ENCODE data around the gene CDH23. TPM values are rescaled to one million over a fixed set of nuclear protein-coding genes. Genes with fewer than 3 reads are reported as not detected.
A peak's percentile ranks its signal among the peaks of the same experiment; 100 is the strongest.

Gene CDH23
- total RNA-seq, 1 experiment from 2014 or later = 0.40 TPM

DNA sequence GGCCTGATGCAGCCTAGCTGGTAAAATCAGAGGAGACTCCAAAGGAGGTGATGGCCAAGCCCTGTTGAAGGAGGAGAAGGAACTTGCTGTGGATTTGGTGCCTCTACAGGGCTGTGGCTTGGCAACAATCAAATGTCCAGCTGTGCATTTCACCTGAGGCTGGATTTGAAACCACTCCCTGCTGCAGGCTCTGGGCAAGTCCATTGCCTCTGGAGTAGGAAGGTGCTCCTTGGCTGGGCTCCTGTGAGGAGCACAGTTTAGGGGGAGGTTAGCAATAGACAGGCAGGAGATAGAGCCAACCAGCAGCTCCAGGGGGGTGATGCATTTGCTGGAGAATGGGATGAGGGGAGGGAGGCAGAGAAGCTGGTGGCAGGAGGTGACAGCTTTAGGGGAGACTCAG, 26.5 kb downstream of the CDH23 start:
- no peak for DNase-seq (ENCODE audit: low read depth)

DNA sequence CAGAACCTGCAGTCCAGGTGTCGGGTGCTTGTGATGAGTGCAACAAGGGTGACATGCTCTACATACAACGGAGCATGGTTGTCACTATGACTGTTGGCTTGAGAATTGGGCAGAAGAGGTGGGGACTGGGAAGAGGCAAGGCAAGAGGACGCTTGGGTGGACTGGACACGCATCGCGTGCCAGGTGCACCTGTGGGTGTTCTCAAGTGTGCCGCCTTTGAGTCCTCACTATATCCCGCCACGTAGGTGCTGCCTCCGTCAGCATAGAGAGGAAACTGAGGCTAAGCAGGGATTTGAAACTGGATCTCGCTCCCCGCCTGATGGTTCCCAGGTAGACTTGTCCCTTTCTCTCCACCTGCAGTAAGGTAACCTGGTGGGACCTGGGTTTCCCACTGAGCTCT, 27.2 kb downstream of the CDH23 start:
- no peak for DNase-seq (ENCODE audit: low read depth)

DNA sequence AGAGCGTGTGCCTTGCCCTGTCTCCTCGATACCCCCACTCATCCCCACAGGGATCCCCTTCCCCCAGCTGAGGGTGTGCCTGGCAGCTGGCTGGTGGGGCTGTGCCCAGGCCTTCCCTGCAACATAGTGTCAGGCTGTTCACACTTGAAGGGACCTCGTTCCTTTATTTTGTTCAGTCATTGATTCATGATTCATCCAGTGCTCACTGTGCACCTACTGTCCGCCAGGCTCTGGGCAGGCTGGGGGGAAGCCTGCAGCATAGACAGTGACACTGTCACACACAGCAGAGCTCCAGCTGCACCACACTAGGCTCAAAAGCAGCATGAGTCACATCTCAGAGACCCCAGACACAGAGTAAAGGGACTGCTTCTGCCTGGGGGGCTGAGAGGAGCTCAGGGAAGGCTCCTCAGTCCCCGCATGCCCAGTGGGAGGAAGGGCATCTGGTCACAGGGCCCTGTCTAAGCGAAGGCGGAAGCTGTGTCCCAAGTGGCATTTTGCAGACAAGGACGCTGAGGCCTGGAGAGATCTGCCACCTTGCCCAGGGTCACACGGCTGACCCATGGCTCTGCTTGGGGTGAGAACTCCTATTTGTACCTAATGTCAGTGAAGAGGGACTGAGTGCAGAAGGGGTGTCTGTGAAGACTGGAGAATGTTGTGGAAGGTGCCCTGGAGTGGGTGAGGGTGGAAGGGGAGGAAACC, 27.9 kb downstream of the CDH23 start:
- no peak for DNase-seq (ENCODE audit: low read depth)

DNA sequence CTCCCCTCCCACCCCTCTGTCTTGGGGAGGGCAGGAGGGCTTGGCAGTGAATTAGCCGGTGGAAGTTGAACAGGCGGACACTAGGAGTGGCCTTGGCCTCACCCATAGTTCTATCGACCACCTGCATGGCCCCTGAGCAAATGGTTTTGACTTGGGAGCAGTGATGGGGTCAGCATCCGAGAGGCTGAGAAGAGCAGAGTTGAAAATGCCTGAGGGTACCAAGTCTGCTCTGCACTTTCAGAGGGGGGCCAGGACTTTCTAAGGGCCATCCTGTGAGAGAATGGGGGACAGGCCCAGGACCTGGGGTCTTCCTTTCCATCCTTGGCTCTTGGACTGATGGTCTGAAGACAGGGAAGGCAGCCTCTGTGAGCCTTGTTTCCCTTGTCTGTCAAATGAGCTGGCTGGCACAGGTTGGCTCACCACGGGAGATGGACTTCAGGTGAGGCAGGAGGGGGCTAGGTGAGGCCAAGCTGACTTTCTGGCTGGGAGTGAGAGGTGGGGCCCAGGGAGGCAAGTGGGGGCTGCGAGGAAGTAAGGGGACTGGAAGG, 29.4 kb downstream of the CDH23 start:
- DNase-seq (ENCODE audit: low read depth) = no peak

DNA sequence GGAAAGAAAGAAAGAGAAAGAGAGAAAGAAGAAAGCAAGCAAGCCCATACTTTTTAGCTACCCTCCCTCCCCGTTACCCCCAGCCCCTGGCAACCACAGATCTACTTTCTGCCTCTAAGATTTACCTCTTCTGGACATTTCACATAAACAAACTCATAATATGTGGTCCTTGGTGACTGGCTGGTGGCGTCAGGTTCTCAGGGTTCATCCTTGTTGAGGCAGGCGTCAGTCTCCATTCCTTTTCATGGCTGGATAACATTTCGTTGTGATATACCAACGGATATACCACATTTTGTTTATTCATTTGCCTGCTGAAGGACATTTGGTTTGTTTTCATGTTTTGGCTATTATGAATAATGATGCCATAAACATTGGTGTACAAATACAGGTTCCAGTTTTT, 30.5 kb downstream of the CDH23 start:
- no peak for DNase-seq (ENCODE audit: low read depth)

DNA sequence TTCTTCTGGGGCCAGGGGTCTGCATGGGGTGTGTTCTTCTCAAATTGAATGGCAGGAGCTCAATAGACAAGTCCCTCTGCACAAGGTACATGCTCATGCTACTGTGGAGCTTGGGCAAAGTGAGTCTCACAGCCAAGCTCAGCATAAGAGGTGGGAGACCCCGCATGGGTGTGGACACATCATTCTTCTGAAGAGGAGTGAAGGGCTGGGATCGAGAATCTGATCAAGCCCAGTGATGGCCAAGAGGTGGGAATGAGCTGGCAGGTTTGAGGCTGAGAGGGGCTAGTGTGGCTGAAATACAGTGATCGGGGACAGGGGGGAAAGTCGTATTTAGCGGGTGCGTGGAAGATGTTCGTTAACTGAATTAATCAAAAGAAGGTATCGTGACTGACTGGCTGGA, 32.6 kb downstream of the CDH23 start:
- no peak for DNase-seq (ENCODE audit: low read depth)

DNA sequence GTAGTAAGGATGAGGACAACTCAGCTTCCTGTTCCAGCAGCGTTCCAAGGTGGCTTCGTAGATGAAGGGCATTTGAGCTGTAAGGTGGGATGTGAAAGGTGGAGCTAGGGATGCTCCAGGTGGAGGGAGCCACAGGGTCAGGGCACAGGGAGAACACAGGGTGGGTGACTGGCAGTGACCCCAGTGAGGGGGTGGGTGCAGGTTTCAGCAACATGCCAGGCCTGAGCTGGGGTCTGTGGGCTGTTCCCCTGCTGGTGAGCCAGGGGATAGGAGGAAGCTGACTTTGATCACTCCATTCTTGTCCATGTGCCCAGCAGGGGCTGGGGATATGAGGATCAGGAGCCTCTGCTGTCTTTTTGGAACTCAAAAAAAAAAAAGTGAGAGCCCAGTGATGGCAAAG, 33.2 kb downstream of the CDH23 start:
- DNase-seq (ENCODE audit: low read depth) = no peak

DNA sequence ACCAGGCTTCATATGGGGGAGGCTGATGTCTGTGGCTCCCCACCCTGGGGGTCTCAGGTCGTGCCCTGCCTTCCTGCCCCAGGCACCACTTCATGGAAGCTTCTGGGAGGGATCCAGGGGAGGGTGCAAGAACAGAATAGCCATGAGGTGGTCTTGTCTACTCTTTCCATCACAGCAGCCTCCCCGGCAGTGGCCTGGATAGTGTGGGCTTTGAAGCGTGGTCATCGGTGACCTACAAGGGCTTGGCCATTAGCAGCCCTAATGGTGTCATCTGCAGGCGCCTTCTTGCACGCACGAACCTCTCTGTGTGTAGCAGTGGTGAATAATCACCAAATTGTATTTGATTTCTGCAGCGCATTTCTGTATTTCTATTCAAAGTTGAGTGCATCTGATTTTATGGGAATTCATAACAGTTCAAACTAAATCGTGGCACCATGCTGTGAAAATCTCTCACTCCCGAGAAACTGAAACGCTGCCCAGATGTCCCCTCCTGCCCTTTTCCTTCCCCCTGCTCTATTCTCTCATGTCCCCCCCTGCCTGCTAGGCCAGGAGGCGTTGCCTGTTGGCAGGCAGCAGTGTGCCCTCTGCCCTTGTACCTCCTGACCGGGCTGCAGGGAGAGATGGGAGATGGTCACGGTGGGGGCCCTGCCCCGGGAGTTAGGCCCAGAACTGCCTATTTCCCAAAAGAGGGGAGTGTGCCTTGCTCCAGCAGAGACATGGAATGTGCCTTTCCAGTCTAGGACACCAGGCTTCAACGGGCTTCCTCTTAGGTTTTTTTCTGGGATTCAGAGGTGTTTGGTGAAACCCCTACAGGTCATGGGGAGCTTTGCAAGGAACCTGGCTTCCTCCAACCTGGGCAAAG, 34.8 kb downstream of the CDH23 start:
- DNase-seq (ENCODE audit: low read depth) = no peak

DNA sequence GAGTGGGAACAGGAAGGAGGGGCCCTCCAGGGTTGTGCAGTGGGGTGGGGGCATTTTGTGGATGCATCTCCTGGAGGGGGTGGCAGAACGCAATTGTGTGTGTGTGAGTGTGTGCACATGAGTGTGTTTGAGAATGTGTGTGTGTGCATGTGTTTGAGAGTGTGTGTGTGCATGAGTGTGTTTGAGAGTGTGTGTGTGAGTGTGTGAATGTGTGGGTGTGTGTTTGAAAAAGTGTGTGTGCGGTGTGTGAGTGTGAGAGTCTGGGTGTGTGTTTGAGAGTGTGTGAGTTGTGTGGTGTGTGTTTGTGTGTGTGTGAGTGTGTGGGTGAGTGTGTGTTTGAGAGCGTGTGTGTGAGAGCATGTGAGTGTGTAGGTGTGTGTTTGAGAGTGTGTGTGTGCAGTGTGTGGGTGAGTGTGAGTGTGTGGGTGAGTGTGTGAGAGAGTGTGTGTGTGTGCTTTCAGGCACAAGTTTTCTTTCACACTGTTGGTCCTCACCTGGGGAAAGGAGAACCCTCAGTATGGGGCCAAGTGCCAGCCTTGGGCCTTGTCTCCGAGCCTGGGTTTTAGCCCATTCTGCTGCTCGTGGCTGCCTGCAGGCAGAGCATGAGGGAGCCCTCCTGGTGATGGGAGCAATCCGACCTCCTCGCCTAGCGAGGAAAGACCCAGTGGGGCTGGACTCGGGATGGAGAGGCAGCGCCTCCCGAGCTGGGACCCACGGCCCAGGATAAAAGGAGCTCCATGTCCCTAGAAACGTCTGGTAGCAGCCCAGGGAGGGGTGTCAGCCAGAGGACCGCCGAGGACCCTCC, 35.6 kb downstream of the CDH23 start:
- DNase-seq (ENCODE audit: low read depth) = no peak

DNA sequence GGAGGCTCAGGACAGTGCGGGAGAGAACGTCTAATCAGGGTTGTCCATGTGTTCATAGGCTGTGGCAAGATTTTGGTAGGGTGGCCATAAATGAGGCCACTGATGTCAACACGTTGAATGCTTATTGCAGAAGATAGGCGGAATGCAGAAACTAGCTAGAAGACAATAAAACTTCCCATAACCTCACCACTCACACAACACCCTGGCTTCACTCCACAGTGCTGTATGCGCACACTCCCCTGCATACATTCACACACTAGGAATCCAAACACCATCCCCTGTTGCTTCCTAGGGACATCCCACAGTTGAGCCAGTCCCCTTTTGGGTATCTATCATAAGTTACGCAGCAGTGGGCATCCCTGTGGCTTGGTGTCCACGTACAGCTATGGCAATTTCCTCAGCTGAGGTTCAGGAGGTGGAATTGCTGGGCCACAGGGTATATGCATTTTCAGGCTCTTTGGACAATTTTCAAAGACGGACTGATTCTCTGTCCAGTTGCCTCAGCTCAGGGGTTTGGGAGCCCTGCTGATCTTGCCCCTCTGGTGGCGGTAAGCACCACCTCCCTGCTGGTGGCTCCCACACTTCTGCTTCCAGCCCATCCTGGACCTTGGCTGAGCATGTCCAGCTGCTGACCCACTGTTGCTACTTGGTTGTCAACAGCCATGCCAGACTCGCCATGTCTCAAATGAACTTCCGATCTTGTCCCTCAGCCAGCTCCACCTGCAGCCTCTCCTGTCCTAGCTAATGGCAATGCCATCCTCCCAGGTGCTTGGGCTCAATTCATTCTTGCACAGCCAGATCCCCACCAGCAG, 36.4 kb downstream of the CDH23 start:
- DNase-seq (ENCODE audit: low read depth) = no peak

DNA sequence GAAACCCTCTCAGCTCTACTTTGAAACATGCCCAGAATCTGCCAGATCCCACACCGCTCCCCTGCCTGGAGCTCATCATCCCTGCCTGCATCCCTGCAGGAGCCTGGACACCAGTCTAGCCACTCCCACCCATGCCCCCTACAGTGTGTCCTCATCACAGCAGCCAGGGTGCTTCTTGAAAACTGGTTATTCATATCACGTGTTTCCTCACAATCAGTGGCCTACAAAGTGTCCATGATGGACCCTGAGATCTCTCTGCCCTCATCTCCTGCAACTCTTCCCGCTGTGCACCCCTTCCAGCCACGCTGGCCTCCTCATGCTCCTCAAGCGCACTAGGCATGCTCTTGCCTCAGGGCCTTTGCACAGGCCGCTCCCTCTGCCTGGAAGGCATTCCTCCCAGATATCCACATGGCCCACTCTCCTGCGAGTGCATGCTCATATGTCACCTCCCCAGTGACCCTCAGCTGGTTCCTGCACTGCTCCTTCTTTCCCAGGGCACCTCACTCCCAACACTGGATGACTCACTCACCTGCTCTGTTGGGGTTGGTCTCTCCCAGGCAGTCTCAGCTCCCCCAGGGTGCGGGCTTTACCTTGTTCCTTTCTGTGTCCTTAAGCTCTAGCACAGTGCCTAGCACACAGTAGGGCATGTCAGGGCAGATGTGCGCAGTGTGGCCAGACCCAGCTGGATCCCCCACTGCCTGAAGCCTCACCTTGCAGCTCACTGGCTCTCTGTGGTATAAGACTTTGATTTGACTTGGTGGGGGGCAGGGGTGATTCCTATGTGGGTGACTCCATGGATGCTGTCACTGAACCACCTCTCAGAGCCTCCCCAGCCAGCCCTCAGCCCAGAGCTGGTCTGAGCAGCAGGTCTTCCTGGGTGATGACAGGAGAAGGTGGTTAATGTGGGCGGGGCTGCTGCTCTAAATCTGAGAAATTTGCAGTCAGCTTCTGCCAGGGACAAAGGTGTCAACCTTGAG, 37.3 kb downstream of the CDH23 start:
- peak; percentile 17 for DNase-seq (ENCODE audit: low read depth)

DNA sequence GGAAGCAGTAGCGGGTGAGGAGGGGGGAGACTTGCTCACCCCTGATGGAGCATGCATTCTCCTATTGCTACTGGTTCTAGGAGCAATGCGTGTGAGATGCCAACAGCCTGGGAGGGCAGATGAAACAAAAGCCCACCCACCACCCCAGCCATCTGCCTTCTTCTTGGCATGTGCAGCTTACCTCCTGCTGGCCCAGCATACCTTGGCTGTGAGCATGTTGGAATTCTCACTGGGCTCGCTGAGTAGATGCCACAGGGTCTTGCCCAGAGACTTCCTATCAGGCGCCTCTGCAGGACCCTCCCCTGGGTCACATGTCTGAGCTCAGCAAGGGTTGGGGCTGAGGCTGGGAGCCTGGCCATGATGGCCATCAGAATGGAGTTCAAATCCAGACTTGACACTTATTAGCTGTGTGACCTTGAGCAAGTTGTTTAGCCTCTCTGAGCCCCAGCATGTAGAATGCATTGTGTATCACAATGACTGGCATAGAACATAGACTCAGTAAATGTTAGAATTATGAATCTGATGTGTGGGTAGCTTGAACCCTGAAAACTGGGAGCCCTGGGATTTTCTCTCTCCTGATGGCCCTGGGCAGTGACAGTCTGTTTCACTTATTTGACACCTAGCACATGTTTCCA, 38.2 kb downstream of the CDH23 start:
- no peak for DNase-seq (ENCODE audit: low read depth)

DNA sequence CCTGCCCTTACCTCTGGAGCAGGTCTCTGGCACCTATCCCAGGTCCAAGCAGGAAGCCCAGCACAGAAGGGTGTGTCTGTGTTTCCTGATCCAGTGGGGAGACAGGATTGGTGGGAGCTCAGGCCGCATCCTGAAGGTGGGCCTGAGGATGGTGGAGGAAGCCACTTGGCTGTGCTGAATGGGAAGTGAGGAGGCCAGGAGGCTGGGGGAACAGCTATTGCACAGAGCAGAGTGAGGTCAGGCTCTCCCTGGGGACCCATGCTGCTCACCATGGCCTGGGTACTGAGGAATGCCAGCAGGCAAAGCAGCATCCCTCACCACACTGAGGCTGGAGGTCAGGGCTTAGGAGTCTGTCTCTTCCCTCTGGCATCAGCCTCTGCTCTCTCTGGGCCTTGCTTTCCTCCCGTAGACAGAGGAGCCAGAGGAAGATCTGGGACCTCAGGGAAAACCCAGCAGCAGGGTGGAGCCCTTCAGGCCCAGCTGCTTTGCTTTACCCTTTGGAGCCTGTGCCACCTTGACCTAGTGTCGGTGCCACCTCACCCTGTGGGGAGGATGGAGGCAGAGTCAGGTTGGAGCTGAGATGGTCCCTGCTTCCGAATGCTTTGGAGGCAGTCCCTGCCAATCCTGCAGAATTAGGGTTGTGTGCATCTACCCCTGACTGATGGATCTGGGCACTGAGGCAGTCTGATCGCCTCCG, 39.0 kb downstream of the CDH23 start:
- no peak for DNase-seq (ENCODE audit: low read depth)

DNA sequence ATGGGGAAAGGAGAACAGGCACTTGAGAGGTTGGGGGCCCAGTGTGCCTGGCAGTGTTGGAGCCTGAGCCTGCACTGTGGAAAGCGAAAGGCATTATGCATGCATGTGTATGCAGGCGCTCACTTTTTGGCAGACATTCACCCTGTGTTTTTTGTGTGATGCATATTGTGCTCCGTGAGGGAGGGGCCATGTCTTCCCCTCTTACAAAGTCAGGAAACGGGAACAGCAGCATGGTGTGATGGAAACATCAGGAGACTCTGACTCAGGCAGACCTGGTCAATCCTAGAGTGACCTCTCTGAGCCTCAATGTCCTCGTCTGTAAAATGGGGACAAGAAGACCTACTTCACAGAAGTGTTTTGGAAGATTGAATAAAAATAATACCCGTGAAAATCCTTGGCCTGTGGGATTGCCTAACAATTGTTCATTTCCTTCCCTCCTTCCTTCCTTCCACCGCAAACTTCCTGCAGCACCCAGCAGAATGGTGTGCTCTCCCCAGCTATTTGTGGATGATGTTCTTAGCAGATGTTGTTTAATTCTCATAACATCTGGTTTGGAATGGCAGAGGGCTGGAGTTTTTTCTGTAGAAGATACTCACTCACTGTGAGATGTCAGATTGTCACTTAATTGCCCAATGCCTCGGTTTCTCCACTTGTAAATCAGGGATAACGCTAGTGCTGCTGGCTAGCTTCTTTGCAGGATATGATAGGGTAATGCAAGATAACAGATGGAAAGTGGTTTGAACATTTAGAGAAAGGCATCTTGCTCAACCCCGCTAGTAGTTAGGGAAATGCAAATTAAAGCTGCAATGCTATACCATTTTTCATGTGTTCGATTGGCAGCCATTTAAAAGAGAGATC, 39.8 kb downstream of the CDH23 start:
- DNase-seq (ENCODE audit: low read depth) = no peak

DNA sequence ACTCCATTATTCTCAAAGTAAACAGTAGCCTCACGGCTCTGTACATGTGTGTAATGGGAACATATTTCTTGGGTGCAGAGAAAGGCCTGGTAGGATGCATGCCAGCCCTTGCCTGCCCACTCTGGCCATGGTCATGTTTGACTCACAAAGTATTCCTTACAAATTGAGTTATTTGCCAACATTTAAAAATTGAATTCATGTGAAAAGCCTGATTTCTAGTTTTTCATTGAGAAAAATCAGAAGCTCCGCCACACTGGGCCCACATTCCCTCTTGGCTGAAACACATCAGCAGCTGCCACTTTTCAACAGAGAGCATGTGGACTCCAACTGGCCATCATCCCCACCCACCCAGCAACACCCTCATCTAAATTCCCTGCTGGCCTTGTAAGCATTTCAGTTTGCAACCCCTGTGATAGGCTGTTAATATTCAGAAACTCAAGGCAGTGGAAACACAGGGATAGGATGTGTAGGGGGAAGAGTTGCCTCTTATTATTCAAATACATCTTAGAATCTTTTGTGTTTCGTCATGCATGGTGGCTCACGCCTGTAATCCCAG, 40.9 kb downstream of the CDH23 start:
- DNase-seq (ENCODE audit: low read depth) = no peak

DNA sequence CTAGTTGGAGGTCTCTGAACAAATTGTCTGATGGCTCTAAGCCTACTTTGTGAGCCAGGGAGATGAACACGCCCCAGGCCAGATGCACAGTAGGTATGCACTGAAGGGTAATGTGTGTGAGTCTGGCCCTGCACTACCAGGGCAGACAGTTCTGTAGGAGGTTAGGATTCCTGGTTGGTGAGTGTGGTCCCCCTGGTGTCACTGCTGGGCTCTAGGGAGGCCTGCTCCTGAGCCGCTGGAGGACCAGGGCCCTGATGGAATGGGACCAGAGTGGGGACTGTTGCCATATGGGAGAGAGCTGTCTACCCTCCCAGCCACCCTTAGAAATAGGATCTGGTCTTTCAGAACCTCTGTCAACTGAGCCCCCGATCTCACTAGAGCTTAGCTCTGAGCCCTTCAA, 42.0 kb downstream of the CDH23 start:
- DNase-seq (ENCODE audit: low read depth) = no peak

DNA sequence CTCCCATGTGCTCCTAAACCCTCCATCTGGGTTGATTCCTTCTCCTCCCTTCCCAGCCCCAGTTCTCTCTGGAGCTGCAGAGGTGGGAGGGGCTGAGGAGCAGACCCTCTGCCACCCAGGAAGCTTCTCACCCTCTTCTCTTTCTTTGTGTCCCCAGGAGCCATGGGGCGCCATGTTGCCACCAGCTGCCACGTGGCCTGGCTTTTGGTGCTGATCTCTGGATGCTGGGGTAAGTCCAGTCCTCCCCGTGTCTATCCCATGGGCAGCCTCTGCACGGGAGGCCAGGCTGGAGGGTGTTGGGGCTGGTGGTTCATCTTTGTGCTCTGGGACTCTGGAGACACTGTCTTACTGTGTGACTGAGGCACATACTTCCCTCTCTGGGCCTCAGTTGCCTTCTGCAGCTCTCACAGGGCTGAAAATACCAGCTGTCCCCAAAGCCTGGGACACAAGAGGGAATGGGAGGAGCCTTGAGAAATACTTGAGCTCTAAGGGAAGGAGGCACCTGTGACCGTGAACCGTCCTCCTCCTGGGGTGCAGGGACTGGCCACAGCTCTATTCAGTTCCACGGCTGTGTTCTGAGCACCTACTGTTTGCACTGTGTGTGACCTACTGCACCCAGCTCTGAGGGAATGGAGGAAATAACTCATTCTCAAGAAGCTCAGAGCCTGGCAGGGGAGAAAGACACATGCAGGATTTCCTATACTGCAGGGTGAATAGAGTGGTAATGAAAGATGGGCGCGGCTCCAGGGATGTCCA, 43.1 kb downstream of the CDH23 start:
- no peak for DNase-seq (ENCODE audit: low read depth)
